Measurements from ENCODE around the gene NOTCH1. TPM values are rescaled to one million over a fixed set of nuclear protein-coding genes. Genes with fewer than 3 reads are reported as not detected.

The NOTCH1 gene
- polyA plus RNA-seq, 3 donors: 23.6 to 40.9 (median 36.2) TPM

Other genes with a start within 250 kb of the NOTCH1 start
- gene CCDC187, start 242.0 kb downstream of the NOTCH1 start, polyA plus RNA-seq (ENCODE audit: insufficient read length in 3 of 3): 1 to 10 TPM; 1.7 to 4.5 (median 2.3) TPM
- 10 to 100 TPM; 28.2 to 48.1 (median 47.2) TPM for gene GPSM1, start 218.5 kb downstream of the NOTCH1 start, polyA plus RNA-seq (ENCODE audit: insufficient read length in 3 of 3)
- 10 to 100 TPM; 10.3 to 14.7 (median 14.6) TPM for gene DNLZ, start 182.3 kb downstream of the NOTCH1 start, polyA plus RNA-seq (ENCODE audit: insufficient read length in 3 of 3)
- gene CARD9, start 172.4 kb downstream of the NOTCH1 start, polyA plus RNA-seq (ENCODE audit: insufficient read length in 3 of 3): 1 to 10 TPM; 1.3 to 3.2 (median 3.0) TPM
- gene SNAPC4, start 145.9 kb downstream of the NOTCH1 start, polyA plus RNA-seq (ENCODE audit: insufficient read length in 3 of 3): 10 to 100 TPM; 10.0 to 14.8 (median 13.6) TPM
- gene ENTR1, start 135.4 kb downstream of the NOTCH1 start, polyA plus RNA-seq (ENCODE audit: insufficient read length in 3 of 3): 10 to 100 TPM; 45.3 to 60.6 (median 48.1) TPM
- 10 to 100 TPM; 55.7 to 67.3 (median 61.1) TPM for gene PMPCA, start 135.4 kb downstream of the NOTCH1 start, polyA plus RNA-seq (ENCODE audit: insufficient read length in 3 of 3)
- 10 to 100 TPM; 11.6 to 17.0 (median 16.9) TPM for gene INPP5E, start 106.2 kb downstream of the NOTCH1 start, polyA plus RNA-seq (ENCODE audit: insufficient read length in 3 of 3)
- gene SEC16A, start 63.0 kb downstream of the NOTCH1 start, polyA plus RNA-seq (ENCODE audit: insufficient read length in 3 of 3): 10 to 100 TPM; 63.2 to 66.9 (median 63.5) TPM
- 10 to 100 TPM; 43.8 to 79.8 (median 74.3) TPM for gene EGFL7, start 116.9 kb upstream of the NOTCH1 start, polyA plus RNA-seq (ENCODE audit: insufficient read length in 3 of 3)
- gene AGPAT2, start 141.4 kb upstream of the NOTCH1 start, polyA plus RNA-seq (ENCODE audit: insufficient read length in 3 of 3): 10 to 100 TPM; 31.5 to 51.9 (median 50.0) TPM
- 10 to 100 TPM; 27.0 to 41.9 (median 38.8) TPM for gene DIPK1B, start 166.5 kb upstream of the NOTCH1 start, polyA plus RNA-seq (ENCODE audit: insufficient read length in 3 of 3)
- 1 to 10 TPM in 2 of 3 donors, under 1 TPM in 1; 0.95 to 2.8 (median 2.5) TPM for gene LCN10, start 196.9 kb upstream of the NOTCH1 start, polyA plus RNA-seq (ENCODE audit: insufficient read length in 3 of 3)
- gene LCN6, start 202.5 kb upstream of the NOTCH1 start, polyA plus RNA-seq (ENCODE audit: insufficient read length in 3 of 3): not detected
- under 1 TPM in 2 of 3 donors, not detected in 1; 0.14 to 0.26 TPM for gene LCN8, start 212.2 kb upstream of the NOTCH1 start, polyA plus RNA-seq (ENCODE audit: insufficient read length in 3 of 3)
- under 1 TPM in 2 of 3 donors, not detected in 1; 0.06 to 0.16 TPM for gene LCN15, start 218.5 kb upstream of the NOTCH1 start, polyA plus RNA-seq (ENCODE audit: insufficient read length in 3 of 3)
- gene TMEM141, start 245.3 kb upstream of the NOTCH1 start, polyA plus RNA-seq (ENCODE audit: insufficient read length in 3 of 3): 10 to 100 TPM; 53.5 to 81.8 (median 70.3) TPM